ENCODE measurements around the gene DVL3. TPM values are rescaled to one million over a fixed set of nuclear protein-coding genes. Genes with fewer than 3 reads are reported as not detected.
"Not testable (repeated sequence)": the region's sequence is repeated elsewhere in the genome, so short reads cannot be mapped to it uniquely, and the experiment has no call there.

DVL3 gene
- total RNA-seq, 1 donor from 2014 or later, result 23.9 TPM

GRCh38 chr3:184155644-184156521 is 706 bp downstream of the DVL3 start:
- peak; percentile 50 for DNase-seq

- peak; percentile 79 for DNase-seq
Measured at GRCh38 chr3:184156522-184156955, 1.4 kb downstream of the DVL3 start.

- no peak for DNase-seq
Measured at GRCh38 chr3:184157206-184157605, 2.0 kb downstream of the DVL3 start.

GRCh38 chr3:184158404-184158803 is 3.2 kb downstream of the DVL3 start:
- DNase-seq, result no peak

- DNase-seq, result no peak
Measured at GRCh38 chr3:184160456-184160855, 5.3 kb downstream of the DVL3 start.

GRCh38 chr3:184162571-184163070 is 7.4 kb downstream of the DVL3 start:
- DNase-seq, result not testable (repeated sequence)

- no peak for DNase-seq
Measured at GRCh38 chr3:184164648-184165330, 9.6 kb downstream of the DVL3 start.

- DNase-seq, result no peak
Measured at GRCh38 chr3:184165543-184165942, 10.4 kb downstream of the DVL3 start.

- DNase-seq, result no peak
Measured at GRCh38 chr3:184166671-184167070, 11.5 kb downstream of the DVL3 start.

- DNase-seq, result no peak
Measured at GRCh38 chr3:184167786-184168185, 12.6 kb downstream of the DVL3 start.

GRCh38 chr3:184168363-184169120 is 13.4 kb downstream of the DVL3 start:
- no peak for DNase-seq

GRCh38 chr3:184169896-184170875 is 15.0 kb downstream of the DVL3 start:
- no peak for DNase-seq

GRCh38 chr3:184171562-184171961 is 16.4 kb downstream of the DVL3 start:
- no peak for DNase-seq

- no peak for DNase-seq
Measured at GRCh38 chr3:184172681-184173373, 17.6 kb downstream of the DVL3 start.

GRCh38 chr3:184173374-184173722 is 18.2 kb downstream of the DVL3 start:
- no peak for DNase-seq

- peak; percentile 99 for DNase-seq
Measured at GRCh38 chr3:184174284-184174645, 19.1 kb downstream of the DVL3 start.

GRCh38 chr3:184174646-184175492 is 19.7 kb downstream of the DVL3 start, which contains the start of gene AP2M1:
TSS of gene AP2M1 (plus strand) at chr3:184174855. CDS start at chr3:184176994, 2,139 bp downstream.
- peak; percentile 99 for DNase-seq

- DNase-seq, result no peak
Measured at GRCh38 chr3:184175506-184175905, 20.3 kb downstream of the DVL3 start.

- DNase-seq, result peak; percentile 24
Measured at GRCh38 chr3:184175981-184176376, 20.8 kb downstream of the DVL3 start.
